Right lobe of liver (tissue), 6 donors: Measurements from ENCODE around the gene EPS8. TPM values are rescaled to one million over a fixed set of nuclear protein-coding genes. Genes with fewer than 3 reads are reported as not detected.

Experiments used
- ATAC-seq, 4 donors: fragments of 200-7000 bp; cut with Tn5 transposase; one replicate each; pipeline ENCODE4 v1.9.1; 2020; ENCODE audit warnings: mild to moderate bottlenecking in 4 of 4, moderate library complexity in 4 of 4
- DNase-seq, 3 donors: peaks; one replicate each; pipeline ENCODE4 v3.0.0-alpha.2; 2020
- H3K27ac ChIP-seq, 3 donors: fragments of 200-600 bp; one replicate each; pipeline ENCODE4 v1.8.0; 2022
- H3K27me3 ChIP-seq, 2 donors: fragments of 200-600 bp; one replicate each; pipeline ENCODE4 v1.8.0; 2022
- H3K36me3 ChIP-seq, 4 donors: fragments of 200-600 bp; sonication (generic) in 1 of 4; one replicate each; pipeline versions ENCODE4 v1.5.1 to v1.8.0; 2017 to 2022; ENCODE audit warnings: control low read depth in 1 of 4
- H3K4me1 ChIP-seq, 4 donors: fragments of 200-600 bp; sonication (generic) in 1 of 4; one replicate each; pipeline versions ENCODE4 v1.5.1 to v1.8.0; 2017 to 2022; ENCODE audit warnings: control low read depth in 1 of 4
- H3K4me3 ChIP-seq, 3 donors: fragments of 200-600 bp; one replicate each; pipeline ENCODE4 v1.8.0; 2022
- H3K9me3 ChIP-seq, 4 donors: fragments of 200-600 bp; sonication (generic) in 1 of 4; one replicate each; pipeline versions ENCODE4 v1.5.1 to v1.8.0; 2017 to 2022; ENCODE audit warnings: control low read depth in 1 of 4
- CTCF ChIP-seq, 4 donors: fragments of 200-600 bp in 3 of 4; fragments of 450-650 bp in 1 of 4; IDR thresholded peaks; one replicate each; pipeline versions ENCODE4 v1.5.1 to v1.8.0; 2016 to 2022; ENCODE audit warnings: antibody characterized with exemption in 4 of 4, mild to moderate bottlenecking in 2 of 4
- POLR2A ChIP-seq: fragments of 450-650 bp; IDR thresholded peaks from one replicate; pipeline ENCODE4 v1.6.1; 2017; ENCODE audit warnings: antibody characterized with exemption, mild to moderate bottlenecking
- WGBS: methylation state at CpG from one replicate; pipeline ENCODE4 v1.1.6; 2018; ENCODE audit warnings: low coverage, low lambda C conversion rate; ENCODE audit not compliant: insufficient coverage; ENCODE audit errors: missing lambda C conversion rate; 5-methylcytosine and 5-hydroxymethylcytosine counted together
- intact Hi-C, 2 donors: fragments of 100-400 bp; cut with DNase I; formaldehyde crosslinking; loops; one replicate each; pipeline versions ENCODE4 v1.11.2 to v1.14.1; 2022
- total RNA-seq, 6 experiments: library from RNA; depleted of rRNA in 2 of 6; stranded (reverse); fragments of >200 nt in 2 of 6; fragmentation: NEBNext Ultra II Directional in 3 of 6; extraction: Animal tissue kit (Norgen Biotek cat#: 25700) in 3 of 6; gene quantifications; one replicate each; pipeline versions ENCODE4 v1.1.0 to v1.2.4, GENCODE V29; 2016 to 2023
- donor health status: DM: no; HTN: yes; CAD: no.
- donor health status: DM: no; HTN: no; CAD: no.
- donor health status: DM: no; HTN: no; CAD: no.
- donor health status: DM: no; HTN: yes; CAD: no.
- donor health status: DM: no; HTN: yes; CAD: no.

Gene EPS8
- total RNA-seq, 6 experiments from 2014 or later, result 21.3 to 44.8 (median 28.2) TPM

- no peak overlapping the region for H3K27ac ChIP-seq
- peaks cover 0 to 4% (median 0%) of the 10 kb centered on the region in 4 donors for H3K4me1 ChIP-seq
- H3K36me3 ChIP-seq, result no peaks in the 10 kb centered on the region
- ATAC-seq (no peak), DNase-seq (no peak)
- no peak for TF ChIP-seq POLR2A
- no peak for TF ChIP-seq CTCF (IDR thresholded peaks at IDR 0.05)
- H3K9me3 ChIP-seq, result no peaks in the 10 kb centered on the region
- intact Hi-C loops, result no loop called here
- 66% methylated on average over 3 of the region's 3 CpGs for WGBS
- no peak overlapping the region for H3K4me3 ChIP-seq
- H3K27me3 ChIP-seq, result no peaks in the 10 kb centered on the region
Measured at GRCh38 chr12:15731940-15732339, 57.2 kb downstream of the EPS8 start.

GRCh38 chr12:15729097-15729496, 60.1 kb downstream of the EPS8 start:
- no peak for TF ChIP-seq CTCF (IDR thresholded peaks at IDR 0.05)
- TF ChIP-seq POLR2A, result no peak
- Histone ChIP-seq H3K9me3 (no peaks in the 10 kb centered on the region), H3K4me1 (no peaks in the 10 kb centered on the region), H3K4me3 (no peak overlapping the region), H3K27me3 (no peaks in the 10 kb centered on the region), H3K36me3 (no peaks in the 10 kb centered on the region), H3K27ac (no peak overlapping the region)
- intact Hi-C loops, result no loop called here
- DNase-seq (no peak), ATAC-seq (no peak)
- 85% methylated on average over 4 of the region's 4 CpGs for WGBS

- no peak for DNase-seq
- Histone ChIP-seq H3K9me3 (no peaks in the 10 kb centered on the region), H3K4me1 (no peaks in the 10 kb centered on the region), H3K36me3 (no peaks in the 10 kb centered on the region), H3K27ac (no peak overlapping the region), H3K27me3 (no peaks in the 10 kb centered on the region), H3K4me3 (no peak overlapping the region)
- ATAC-seq, result peak in 1 of 4 donors; percentile 21
- 80% methylated on average over 5 of the region's 5 CpGs for WGBS
- intact Hi-C loops, result no loop called here
- no peak for TF ChIP-seq CTCF (IDR thresholded peaks at IDR 0.05)
- no peak for TF ChIP-seq POLR2A
Measured at GRCh38 chr12:15728118-15728598, 61.0 kb downstream of the EPS8 start.

- H3K27me3 ChIP-seq, result no peaks in the 10 kb centered on the region
- no peak for TF ChIP-seq POLR2A
- no peak for TF ChIP-seq CTCF (IDR thresholded peaks at IDR 0.05)
- intact Hi-C loops, result no loop called here
- ATAC-seq (no peak), DNase-seq (no peak)
- H3K9me3 ChIP-seq, result no peaks in the 10 kb centered on the region
- no peak overlapping the region for H3K27ac ChIP-seq
- H3K36me3 ChIP-seq, result no peaks in the 10 kb centered on the region
- H3K4me1 ChIP-seq, result no peaks in the 10 kb centered on the region
- no peak overlapping the region for H3K4me3 ChIP-seq
Measured at GRCh38 chr12:15726878-15727150, 62.4 kb downstream of the EPS8 start.
